ENCODE data around the gene SLC25A40.
"Not testable (repeated sequence)": the region's sequence is repeated elsewhere in the genome, so short reads cannot be mapped to it uniquely, and the experiment has no call there.

The SLC25A40 gene, protein sequence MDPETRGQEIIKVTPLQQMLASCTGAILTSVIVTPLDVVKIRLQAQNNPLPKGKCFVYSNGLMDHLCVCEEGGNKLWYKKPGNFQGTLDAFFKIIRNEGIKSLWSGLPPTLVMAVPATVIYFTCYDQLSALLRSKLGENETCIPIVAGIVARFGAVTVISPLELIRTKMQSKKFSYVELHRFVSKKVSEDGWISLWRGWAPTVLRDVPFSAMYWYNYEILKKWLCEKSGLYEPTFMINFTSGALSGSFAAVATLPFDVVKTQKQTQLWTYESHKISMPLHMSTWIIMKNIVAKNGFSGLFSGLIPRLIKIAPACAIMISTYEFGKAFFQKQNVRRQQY

DNA sequence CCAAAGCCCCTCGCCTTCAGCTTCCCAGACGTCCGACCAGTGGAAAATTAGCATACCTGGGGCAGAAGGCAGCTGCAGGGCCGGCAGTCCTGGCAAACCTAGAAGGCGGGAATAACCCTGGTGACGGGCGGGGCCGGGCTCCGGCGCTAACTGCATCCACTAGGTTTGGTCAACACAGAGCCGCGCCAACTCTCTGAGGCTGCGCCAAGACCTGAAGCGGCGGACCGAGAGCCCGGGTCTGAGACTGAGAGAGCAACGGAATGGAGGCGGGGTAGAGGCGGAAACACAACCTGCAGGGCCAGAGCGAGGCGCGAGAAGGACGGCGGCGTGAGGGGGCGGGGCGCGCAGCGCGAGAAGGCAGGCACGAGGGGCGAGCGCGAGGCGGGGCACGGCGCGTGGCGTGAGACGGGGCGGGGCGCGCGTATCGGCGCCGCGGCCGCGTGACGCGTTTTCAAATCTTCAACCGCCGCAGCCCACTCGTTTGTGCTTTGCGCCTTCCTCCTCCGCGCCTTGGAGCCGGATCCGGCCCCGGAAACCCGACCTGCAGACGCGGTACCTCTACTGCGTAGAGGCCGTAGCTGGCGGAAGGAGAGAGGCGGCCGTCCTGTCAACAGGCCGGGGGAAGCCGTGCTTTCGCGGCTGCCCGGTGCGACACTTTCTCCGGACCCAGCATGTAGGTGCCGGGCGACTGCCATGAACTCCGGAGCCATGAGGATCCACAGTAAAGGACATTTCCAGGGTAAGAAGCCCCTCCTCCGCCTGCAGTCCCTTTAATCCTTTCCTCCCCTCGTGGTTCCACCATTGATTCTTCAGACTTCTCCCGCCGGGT is at the start of gene SLC25A40, which contains the start of gene DBF4:
SLC25A40 (minus strand) TSS at position 321 of the 829 bp plus-strand sequence. CDS start 17,633 bp downstream, outside the sequence.
DBF4 (plus strand) TSS at position 454 of the 829 bp plus-strand sequence; CDS start at position 694, 240 bp downstream.
- peak; percentile 97 for DNase-seq

DNA sequence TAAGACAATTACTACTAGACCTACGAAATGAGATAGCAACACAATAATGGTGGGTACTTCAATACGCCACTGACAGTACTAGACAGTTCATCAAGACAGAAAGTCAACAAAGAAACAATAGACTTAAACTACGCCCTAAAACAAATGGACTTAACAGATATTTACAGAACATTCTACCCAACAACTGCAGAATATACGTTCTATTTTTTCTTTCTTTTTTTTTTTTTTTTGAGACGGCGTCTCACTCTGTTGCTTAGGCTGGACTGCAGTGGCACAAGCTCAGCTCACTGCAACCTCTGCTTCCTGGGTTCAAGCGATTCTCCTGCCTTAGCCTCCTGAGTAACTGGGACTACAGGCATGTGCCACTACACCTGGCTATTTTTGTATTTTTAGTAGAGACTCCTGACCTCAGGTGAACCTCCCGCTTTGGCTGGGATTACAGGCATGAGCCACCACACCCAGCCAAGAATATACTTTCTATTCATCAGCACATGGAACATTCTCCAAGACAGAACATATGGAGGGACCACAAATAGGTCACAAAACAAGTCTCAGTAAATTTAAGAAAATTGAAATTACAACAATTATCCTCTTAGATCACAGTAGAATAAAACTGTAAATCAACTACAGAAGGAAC is 46.7 kb upstream of the SLC25A40 start:
- not testable (repeated sequence) for DNase-seq

DNA sequence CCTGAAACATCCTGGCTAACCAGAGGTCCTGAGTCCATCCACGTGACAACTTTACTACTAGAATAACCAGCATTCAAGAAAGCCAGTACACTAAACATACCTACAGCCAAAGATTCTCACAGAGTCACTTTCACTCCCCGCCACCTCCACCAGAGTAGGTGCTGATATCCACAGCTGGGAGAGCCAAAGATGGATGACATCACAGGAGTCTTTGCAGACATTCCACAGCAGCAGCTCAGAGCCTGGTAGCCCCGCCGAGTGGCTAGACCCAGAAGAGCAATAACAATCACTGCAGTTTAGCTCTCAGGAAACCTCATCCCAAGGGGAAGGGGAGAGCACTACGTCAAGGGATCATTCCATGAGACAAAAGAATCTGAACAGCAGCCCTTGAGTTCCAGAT is 44.4 kb upstream of the SLC25A40 start:
- no peak for DNase-seq

DNA sequence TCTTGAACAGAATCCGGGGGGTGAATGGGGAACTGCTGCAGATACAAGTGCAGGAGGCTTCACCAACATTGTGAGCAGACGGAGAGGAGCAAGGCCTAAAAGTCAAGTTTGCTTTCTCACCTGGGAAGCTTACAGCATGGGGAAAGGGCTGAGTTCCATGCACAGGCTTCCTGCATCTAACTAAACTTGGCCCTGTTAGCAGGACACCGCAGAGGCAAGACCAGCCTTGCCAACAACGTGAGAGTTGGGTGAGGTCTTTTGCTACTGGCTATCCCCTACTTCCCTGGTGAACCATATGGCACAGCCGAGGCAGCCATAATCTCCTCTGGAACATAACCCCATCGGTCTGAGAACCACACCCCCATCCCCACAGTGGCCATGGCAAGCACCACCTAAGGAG is 43.7 kb upstream of the SLC25A40 start:
- DNase-seq = no peak

DNA sequence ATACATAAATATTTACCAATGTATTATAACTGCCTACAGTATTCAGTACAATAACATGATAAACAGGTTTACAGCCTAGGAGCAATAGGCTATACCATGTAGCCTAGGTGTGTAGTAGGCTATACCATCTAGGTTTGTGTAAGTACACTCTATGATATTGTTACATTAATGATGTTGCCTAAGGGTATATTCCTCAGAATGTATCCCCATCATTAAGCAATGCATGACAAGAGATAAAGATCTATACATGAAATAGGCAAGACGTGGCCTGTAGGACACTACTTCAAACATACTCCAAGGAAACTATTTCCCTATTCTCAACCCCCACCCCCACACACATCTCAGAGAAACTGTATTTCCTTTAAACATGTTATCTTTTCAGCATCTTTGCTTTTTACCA is 42.6 kb upstream of the SLC25A40 start:
- peak; percentile 10 for DNase-seq

DNA sequence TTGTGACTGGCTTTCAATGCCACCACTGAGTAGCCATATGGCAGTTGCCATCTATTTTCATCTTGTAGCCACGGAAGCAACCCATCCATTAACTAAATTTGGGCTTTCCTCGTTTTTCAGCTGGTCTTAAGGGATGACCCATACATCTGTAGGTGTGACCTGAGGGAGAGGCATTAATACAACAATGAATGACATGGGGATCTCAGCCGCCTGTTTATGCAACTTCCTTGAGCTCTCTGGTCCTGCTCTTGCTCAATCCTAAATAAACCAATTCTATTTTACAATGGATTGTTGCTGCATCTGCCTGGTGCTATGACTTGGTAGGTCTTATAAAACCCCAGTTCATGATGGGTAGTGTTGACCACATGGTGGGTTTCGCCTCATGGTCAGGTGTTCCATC is 36.0 kb upstream of the SLC25A40 start:
- peak; percentile 71 for DNase-seq

DNA sequence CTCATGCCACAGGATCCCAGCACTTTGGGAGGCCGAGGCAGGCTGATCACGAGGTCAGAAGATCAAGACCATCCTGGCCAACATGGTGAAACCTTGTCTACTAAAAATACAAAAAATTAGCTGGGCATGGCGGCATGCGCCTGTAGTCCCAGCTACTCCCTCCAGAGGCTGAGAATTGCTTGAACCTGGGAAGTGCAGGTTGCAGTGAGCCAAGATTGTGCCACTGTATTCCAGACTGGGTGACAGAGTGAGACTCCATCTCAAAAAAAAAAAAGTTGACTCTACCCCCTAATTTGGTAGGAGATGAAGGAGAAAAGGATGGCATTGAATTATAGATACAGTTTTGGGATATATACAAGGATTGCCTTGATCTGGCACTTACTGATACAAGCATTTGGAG is 32.7 kb upstream of the SLC25A40 start:
- not testable (repeated sequence) for DNase-seq

DNA sequence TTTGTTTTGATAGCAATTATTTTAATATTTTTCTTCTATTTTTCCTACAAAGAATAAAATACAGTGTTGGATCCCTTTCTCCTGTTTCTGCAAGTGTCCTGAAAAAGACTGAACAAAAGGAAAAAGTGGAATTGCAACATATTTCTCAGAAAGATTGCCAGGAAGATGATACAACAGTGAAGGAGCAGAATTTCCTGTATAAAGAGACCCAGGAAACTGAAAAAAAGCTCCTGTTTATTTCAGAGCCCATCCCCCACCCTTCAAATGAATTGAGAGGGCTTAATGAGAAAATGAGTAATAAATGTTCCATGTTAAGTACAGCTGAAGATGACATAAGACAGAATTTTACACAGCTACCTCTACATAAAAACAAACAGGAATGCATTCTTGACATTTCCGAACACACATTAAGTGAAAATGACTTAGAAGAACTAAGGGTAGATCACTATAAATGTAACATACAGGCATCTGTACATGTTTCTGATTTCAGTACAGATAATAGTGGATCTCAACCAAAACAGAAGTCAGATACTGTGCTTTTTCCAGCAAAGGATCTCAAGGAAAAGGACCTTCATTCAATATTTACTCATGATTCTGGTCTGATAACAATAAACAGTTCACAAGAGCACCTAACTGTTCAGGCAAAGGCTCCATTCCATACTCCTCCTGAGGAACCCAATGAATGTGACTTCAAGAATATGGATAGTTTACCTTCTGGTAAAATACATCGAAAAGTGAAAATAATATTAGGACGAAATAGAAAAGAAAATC is 31.2 kb upstream of the SLC25A40 start:
- peak; percentile 76 for DNase-seq

DNA sequence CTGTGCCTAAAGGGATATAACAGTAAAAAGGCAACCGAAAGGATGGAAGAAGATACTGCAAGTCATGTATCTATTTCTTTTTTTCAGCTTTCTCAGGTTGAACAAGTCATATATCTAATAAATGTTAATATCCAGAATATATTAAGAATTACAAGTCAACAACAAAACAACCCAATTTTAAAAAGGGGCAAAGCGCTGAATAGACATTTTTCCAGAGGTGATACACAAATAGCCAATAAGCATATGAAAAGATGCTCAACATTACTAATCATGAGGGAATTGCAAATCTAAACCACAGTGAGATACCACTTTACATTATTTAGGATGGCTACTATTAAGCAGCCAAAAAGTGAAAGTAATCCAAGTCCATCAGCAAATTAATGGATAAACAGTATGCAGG is 23.1 kb upstream of the SLC25A40 start:
- DNase-seq = no peak

DNA sequence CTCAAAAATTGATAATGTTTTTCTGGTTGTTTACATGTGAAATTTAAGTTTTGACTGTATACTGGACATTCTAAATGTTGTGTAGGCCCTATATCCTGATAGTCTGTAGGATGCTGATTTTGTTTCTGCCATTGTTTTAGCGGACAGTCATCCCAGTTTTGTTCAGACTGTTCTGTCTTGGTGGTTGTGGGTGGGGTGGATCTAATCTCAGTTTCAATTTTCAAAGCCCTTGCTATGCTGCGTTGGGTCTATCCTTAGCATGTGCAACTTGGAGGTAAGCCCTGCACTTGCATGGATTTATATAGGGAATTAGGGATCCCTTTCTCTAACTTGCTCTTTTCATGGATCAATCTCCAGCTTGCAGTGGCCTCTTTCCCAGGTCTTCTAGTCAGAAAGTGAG is 19.2 kb upstream of the SLC25A40 start:
- no peak for DNase-seq

DNA sequence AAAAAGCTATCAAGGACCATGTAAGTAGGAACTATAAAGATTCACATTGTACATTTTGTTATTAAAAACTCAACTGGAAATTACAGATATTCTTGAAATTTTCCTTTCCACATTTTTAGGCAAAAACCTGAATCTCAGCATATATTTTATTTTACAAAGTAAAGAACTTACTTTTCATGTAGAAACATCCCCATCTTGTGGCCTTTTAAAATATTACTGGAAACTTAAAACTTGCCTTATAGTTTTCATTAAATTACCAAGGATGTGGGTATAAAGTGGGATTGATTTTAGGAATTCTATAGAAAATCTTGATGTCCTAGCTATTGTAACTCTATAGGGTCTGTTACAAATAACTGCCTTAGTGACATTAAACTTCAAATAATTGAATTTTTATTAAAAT is 10.7 kb upstream of the SLC25A40 start:
- DNase-seq = peak; percentile 41

DNA sequence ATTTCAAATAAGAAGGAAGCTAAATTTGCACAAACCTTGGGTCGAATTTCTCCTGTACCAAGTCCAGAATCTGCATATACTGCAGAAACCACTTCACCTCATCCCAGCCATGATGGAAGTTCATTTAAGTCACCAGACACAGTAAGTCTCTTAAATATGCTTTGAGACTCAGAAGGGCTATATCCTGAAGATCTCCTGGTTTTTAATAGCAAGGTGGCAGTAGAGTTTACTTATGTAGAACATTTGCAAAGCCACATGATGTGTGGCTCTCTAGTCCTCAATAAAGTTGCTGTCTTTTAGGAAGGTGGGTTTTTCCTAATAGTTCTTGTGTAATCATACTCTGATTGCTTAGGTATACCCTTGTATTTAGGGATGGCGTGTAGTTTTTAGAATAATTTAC is 8.9 kb upstream of the SLC25A40 start:
- no peak for DNase-seq

DNA sequence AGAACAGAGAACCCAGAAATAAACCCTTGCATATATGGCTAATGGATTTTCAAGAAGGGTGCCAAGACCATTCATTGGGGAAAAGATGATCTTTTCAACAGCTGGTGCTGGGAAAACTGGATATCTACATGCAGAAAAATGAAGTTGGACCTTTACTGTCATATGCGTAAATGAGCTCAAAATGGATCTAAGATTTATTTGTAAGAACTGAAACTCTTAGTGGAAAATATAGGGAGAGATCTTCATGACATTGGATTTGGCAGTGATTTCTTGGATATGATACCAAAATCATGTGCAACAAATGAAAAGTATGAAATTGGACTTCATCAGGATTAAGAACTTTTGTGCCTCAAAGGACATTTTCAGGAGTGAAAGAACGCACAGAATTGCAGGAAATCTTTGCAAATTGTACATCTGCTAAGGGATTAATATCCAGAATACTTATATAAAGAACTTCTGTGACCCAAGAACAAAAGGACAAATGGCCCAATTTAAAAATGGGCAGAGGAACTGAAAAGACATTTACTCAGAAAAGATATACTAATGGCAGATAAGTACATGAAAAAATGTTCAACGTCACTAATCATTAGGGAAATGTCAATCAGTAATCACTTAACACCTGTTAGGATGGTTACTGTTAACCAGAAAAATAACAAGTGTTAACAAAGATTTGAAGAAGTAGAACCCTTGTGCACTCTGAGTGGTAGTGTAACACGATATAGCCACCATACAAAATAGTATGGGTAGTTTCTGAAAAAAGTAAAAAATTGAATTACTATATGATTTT is 6.2 kb upstream of the SLC25A40 start:
- DNase-seq = no peak

DNA sequence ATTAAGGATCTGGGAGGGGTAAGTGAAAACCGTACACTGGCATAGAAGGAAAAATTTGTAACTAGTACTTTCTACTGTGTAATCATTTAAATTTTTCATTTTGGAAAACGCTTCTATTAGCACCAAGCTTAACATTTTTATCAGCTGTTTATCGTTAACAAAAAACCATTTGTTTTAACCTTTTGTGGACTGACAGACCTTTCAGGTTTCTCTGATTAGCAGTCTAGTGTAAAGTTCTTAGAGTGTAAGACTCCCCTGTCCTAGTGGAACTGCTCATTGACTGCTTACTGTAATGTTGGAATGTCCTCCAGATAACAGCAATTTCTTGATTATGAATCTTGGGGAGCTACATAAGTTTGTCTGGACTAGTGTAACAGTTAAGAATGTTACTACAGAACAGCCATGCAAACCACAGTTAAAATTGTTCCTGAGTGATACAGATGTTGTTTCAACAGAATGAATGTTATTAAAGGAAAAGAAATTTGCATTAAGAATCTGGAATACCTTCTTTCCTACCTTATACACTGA is 2.1 kb upstream of the SLC25A40 start:
- DNase-seq = no peak

DNA sequence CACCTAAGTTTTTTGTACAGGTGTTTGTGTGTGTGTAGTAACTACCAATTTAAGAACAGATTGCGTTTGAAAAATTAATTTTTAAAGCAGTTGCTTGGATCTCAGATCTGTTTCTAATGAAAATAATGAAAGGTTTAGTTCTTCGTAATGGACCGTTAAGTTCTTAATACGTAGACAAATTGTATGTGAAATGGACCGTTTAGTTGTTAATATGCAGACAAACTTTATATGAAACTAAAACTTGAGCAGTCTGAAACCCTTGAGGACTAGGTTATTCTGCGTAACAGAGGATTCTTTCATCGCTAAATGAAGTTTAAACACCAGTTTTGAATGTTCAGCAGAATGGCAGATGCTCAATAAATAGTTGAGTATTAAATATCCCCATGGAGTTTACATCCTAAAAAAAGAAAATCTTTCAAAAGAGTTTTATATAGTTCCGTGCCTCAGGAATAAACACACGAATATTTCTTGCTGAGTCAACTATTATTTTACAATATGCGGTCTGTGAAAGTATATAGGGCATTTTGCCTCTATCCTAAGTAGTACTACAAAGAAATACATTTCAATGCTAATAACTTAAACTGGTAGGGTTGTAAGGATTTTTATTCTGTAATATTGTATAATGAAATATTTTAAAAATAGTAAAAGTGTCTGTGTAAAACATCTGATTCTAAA is 1.3 kb upstream of the SLC25A40 start:
- DNase-seq = no peak

DNA sequence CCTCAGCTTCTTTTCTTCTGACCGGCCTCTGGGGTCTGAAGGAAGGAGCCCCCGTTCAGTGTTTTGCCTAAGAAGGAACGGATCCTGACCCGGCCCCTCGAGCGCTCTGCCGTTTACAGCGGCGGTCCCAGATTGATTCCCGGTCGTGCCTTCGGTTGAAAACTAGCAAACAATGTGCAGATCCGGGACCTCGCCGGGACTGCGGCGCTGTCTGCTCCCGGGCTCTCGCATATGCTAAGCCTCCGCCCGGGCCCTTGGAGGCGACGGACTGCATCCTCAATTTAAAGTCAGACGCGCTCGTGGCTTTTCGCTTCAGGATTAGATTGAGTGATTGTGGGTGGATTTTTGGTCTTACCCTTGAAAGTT is 692 bp upstream of the SLC25A40 start:
- DNase-seq = peak; percentile 41

DNA sequence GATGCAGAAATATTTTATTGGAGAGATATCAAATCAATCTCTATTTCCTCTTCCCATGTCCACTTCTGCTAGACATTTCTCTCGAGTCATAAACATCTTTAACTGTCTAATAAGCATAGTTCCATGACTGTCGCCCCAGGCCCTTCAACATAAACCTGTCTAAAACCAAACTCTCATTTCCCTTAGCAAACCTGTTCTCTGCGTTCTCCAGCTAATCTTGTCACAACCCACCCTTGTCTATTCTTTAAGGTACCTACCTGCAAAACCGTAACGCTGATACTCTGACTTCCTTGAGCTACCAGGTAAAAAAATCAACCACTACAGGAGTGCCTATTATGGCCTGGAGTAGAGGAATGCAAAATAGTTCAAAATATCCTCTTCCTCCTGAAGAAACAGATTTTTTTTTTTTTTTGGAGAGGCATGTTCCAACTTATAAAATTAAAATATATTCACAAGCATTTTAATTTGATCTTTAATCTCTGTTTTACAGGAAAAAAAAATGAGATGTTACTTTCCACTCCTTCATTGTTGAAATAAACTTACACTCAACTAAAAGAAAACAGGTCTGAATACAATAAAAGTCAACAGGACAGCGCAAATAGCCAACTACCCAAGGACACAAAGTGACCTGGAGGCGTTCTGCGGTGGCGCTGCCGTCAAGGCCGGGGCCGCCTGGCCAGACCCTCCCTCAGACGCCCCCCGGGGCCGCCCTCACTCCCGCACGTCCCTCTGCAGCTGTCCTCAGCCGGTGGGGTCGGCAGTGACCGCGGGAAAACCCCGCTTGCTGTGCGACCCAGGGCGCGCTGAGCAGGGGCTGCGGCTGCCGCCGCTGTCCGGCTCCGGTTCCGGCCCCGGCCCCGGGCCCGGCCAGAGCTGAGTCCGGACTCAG is 765 bp downstream of the SLC25A40 start:
- no peak for DNase-seq

DNA sequence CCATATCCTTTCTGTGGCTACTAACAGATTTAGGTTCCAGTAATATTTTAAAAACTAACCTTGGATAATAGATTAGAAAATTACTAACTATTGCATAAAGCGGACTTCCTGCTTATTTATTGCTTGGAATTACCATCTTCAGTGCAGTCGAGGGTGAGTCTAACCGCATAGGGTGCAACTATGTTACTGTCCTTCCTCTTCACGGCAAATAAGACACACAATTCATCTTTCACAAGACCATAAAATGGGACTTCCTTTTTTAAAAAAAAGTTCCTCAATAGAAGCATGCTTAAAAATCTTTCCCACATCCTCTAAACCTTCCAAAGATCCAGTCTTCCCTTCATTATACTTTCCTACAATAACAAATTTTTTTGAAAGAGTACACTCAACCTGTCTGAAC is 2.1 kb downstream of the SLC25A40 start:
- peak; percentile 97 for DNase-seq

DNA sequence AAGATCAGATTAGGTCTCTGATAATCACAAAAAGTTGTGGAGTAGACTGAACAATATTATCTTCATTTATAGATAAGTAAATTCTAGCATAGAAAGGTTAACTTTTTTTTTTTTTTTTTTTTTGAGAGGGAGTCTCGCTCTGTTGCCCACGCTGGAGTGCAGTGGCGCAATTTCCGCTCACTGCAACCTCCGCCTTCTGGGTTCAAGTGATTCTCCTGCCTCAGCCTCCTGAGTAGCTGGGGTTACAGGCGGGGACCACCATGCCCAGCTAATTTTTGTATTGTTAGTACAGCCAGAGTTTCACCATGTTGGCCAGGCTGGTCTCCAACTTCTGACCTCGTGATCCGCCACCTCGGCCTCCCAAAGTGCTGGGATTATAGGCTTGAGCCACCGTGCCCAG is 2.8 kb downstream of the SLC25A40 start:
- DNase-seq = peak; percentile 25

DNA sequence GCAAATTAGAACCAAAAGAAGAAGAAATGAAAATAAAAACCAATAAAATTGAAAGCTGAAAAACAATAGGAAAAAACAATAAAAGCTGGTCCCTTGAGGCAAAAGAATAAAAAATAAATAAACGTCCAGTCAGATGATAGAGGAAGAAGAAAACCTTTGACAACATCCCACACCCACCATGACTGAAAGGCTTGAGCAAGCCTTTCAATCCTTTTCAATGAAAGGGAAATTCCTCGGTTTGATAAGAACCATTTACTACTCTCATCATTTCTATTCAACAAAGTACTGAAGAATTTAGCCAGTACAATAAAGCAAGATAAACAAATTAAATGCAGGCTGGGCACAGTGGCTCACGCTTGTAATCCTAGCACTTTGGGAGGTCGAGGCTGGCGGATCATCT is 3.8 kb downstream of the SLC25A40 start:
- no peak for DNase-seq

Data from GF-D8 (cell line).